Transverse colon (tissue), 4 donors: ENCODE results near the gene NFKBIZ. TPM values are rescaled to one million over a fixed set of nuclear protein-coding genes. Genes with fewer than 3 reads are reported as not detected.

Source experiments
- DNase-seq: peaks from one replicate; pipeline ENCODE4 v3.0.0-alpha.2; 2019
- H3K27ac ChIP-seq, 4 donors: fragments of 200-600 bp; sonication (generic); 2 replicates each; pipeline ENCODE4 v1.5.1; 2016 to 2018; ENCODE audit warnings: inconsistent platforms in 4 of 4
- H3K27me3 ChIP-seq: fragments of 200-600 bp; sonication (generic); 2 replicates; pipeline ENCODE4 v1.5.1; 2017; ENCODE audit warnings: inconsistent platforms
- H3K36me3 ChIP-seq, 4 donors: fragments of 200-600 bp; sonication (generic); 2 replicates each; pipeline ENCODE4 v1.5.1; 2017 to 2019; ENCODE audit warnings: inconsistent platforms in 4 of 4
- H3K4me1 ChIP-seq, 4 donors: fragments of 200-600 bp; sonication (generic); 2 replicates each; pipeline ENCODE4 v1.5.1; 2017 to 2020; ENCODE audit warnings: inconsistent platforms in 4 of 4
- H3K4me3 ChIP-seq, 4 donors: fragments of 200-600 bp; sonication (generic); 1 replicate in 1 of 4; 2 replicates in 3 of 4; pipeline versions ENCODE4 v1.5.1 to v1.6.1; 2017 to 2019; ENCODE audit warnings: inconsistent platforms in 4 of 4
- H3K9me3 ChIP-seq, 2 donors: fragments of 200-600 bp; sonication (generic); 2 replicates each; pipeline ENCODE4 v1.5.1; 2017 to 2019; ENCODE audit warnings: inconsistent platforms in 2 of 2
- EP300 ChIP-seq: sonication (generic); formaldehyde crosslinking; IDR thresholded peaks from one replicate; pipeline ENCODE4 v1.6.1; 2017; ENCODE audit warnings: antibody characterized with exemption, low read depth
- POLR2A ChIP-seq: fragments of 450-650 bp; IDR thresholded peaks from one replicate; pipeline ENCODE4 v1.6.1; 2016; ENCODE audit warnings: antibody characterized with exemption, mild to moderate bottlenecking, moderate library complexity
- POLR2AphosphoS5 ChIP-seq, 3 donors: sonication (generic); formaldehyde crosslinking; IDR thresholded peaks; one replicate each; pipeline ENCODE4 v1.6.1; 2016; ENCODE audit warnings: antibody characterized with exemption in 3 of 3
- WGBS, 2 donors: methylation state at CpG; one replicate each; pipeline ENCODE4 v1.1.5; 2018; ENCODE audit warnings: low coverage in 1 of 2; 5-methylcytosine and 5-hydroxymethylcytosine counted together
- in situ Hi-C, 4 donors: fragments of 200-750 bp; cut with MboI; loops; one replicate each; pipeline versions ENCODE4 v1.15.0 to v1.15.1; 2017; ENCODE audit warnings: low sequenced_read_pairs in 3 of 4, low pct_ligation_motif_present in 1 of 4, low pct_unique_long_range_greater_than_20kb in 1 of 4
- intact Hi-C: fragments of 100-400 bp; cut with DNase I; formaldehyde crosslinking; loops from one replicate; pipeline ENCODE4 v1.15.1; 2023; ENCODE audit warnings: low total_unique reads
- total RNA-seq, 4 donors: library from RNA; depleted of rRNA; stranded (reverse); fragments of >200 nt; gene quantifications; one replicate each; pipeline ENCODE4 v1.1.0, GENCODE V29; 2016
- TF ChIP-seq, protein P1 (sequence below), 5 experiments: fragments of 200-600 bp in 3 of 5; fragments of 450-650 bp in 2 of 5; sonication (generic) in 3 of 5; IDR thresholded peaks; 1 replicate in 2 of 5; 2 replicates in 3 of 5; pipeline ENCODE4 v1.5.1; 2016 to 2017; ENCODE audit warnings: antibody characterized with exemption in 5 of 5, inconsistent platforms in 3 of 5, mild to moderate bottlenecking in 2 of 5, moderate library complexity in 1 of 5

Gene NFKBIZ
- total RNA-seq, 4 donors from 2014 or later, result 92.4 to 333 (median 176) TPM

DNA sequence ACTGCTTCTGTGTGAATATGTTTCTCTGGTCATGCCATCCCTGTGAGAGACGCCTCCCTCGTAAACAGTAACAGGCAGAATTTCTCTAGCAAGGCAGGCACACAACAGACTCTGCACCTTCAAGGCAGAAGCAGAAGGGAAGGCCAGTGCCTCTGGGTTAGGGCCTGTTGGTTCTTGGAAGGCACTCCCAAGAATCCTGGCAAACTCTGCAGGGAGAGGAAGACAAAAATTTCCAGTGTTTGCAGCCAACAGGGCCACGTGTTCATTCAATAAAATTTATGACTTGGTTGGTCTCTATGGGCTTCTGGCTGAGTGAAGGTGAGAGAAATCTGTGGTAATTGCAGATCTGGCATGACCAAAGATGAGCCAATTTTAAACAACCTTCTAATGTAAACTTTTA lies 39.3 kb downstream of the NFKBIZ start:
- H3K4me3 ChIP-seq, result no peak overlapping the region
- in situ Hi-C loops, result no loop called here
- WGBS, 2 donors, result 37% methylated on average over 2 to 3 of the region's 3 CpGs
- H3K36me3 ChIP-seq, result no peaks in the 10 kb centered on the region
- TF ChIP-seq EP300 (no peak), POLR2A (no peak), POLR2AphosphoS5 (IDR thresholded peaks at IDR 0.05) (no peak)
- TF ChIP-seq, protein P1, sequence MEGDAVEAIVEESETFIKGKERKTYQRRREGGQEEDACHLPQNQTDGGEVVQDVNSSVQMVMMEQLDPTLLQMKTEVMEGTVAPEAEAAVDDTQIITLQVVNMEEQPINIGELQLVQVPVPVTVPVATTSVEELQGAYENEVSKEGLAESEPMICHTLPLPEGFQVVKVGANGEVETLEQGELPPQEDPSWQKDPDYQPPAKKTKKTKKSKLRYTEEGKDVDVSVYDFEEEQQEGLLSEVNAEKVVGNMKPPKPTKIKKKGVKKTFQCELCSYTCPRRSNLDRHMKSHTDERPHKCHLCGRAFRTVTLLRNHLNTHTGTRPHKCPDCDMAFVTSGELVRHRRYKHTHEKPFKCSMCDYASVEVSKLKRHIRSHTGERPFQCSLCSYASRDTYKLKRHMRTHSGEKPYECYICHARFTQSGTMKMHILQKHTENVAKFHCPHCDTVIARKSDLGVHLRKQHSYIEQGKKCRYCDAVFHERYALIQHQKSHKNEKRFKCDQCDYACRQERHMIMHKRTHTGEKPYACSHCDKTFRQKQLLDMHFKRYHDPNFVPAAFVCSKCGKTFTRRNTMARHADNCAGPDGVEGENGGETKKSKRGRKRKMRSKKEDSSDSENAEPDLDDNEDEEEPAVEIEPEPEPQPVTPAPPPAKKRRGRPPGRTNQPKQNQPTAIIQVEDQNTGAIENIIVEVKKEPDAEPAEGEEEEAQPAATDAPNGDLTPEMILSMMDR (IDR thresholded peaks at IDR 0.05), result no peak
- H3K27ac ChIP-seq, result peak overlapping the region; percentile 15 to 57 (median 44)
- intact Hi-C loops, result no loop called here
- H3K27me3 ChIP-seq, result no peaks in the 10 kb centered on the region
- H3K9me3 ChIP-seq, result no peaks in the 10 kb centered on the region
- peaks cover 0 to 18% (median 11%) of the 10 kb centered on the region in 4 donors for H3K4me1 ChIP-seq
- peak; percentile 63 for DNase-seq

DNA sequence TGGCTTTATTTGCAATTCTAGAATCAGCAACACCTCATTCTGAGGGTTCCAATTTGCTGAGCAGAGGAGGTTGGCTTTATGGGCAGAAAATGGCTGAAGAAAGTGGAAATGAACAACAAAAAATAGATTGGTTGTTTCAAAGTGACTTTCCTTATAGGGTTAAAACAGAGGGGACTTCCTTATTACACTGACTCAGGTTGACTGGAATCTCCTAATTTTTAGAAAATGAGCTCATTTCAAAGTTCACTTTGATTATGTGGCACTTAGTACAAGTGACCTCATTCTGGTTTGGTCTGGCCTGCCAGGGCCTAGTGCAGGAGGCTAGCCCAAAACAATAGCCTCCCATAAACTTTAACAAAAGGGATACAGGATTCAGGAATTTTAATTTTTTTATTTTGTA lies 41.4 kb downstream of the NFKBIZ start:
- Histone ChIP-seq H3K27me3 (no peaks in the 10 kb centered on the region), H3K4me3 (no peak overlapping the region), H3K27ac (no peak overlapping the region), H3K36me3 (no peaks in the 10 kb centered on the region), H3K4me1 (peaks cover 0 to 18% (median 11%) of the 10 kb centered on the region in 4 donors), H3K9me3 (no peaks in the 10 kb centered on the region)
- in situ Hi-C loops, result no loop called here
- TF ChIP-seq, protein P1 (IDR thresholded peaks at IDR 0.05), result no peak
- no peak for TF ChIP-seq POLR2AphosphoS5 (IDR thresholded peaks at IDR 0.05)
- TF ChIP-seq EP300, result no peak
- no peak for TF ChIP-seq POLR2A
- no peak for DNase-seq
- intact Hi-C loops, result no loop called here

DNA sequence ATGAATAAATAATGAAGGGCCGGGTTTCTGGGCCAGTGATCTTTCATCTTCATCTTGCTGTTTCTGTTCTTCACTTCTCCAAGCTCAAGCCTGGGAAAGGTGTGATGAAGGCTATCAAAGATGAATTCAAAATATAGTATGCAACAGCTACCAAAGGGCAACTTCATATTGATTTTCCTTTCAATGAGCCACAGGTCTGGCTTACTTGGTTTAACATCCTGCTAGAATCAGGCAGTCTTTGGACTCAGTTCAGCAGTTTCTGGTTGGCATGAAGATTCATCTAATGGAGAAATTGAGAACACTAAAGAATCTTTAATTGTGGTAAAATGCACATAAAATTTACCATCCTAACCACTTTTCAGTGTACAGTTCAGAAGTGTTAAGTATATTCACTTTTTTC lies 43.3 kb downstream of the NFKBIZ start:
- no peak overlapping the region for H3K4me3 ChIP-seq
- H3K4me1 ChIP-seq, result peaks cover 0 to 18% (median 11%) of the 10 kb centered on the region in 4 donors
- intact Hi-C loops, result no loop called here
- TF ChIP-seq POLR2AphosphoS5 (IDR thresholded peaks at IDR 0.05) (no peak), EP300 (no peak), POLR2A (no peak)
- TF ChIP-seq, protein P1 (IDR thresholded peaks at IDR 0.05), result no peak
- WGBS, 2 donors, result 74% methylated on average over 1 of the region's 1 CpG; no CpG with 5 or more reads in 1 of the 2 donors
- no peaks in the 10 kb centered on the region for H3K9me3 ChIP-seq
- no peaks in the 10 kb centered on the region for H3K27me3 ChIP-seq
- in situ Hi-C loops, result no loop called here
- no peak overlapping the region for H3K27ac ChIP-seq
- DNase-seq, result no peak
- H3K36me3 ChIP-seq, result no peaks in the 10 kb centered on the region

DNA sequence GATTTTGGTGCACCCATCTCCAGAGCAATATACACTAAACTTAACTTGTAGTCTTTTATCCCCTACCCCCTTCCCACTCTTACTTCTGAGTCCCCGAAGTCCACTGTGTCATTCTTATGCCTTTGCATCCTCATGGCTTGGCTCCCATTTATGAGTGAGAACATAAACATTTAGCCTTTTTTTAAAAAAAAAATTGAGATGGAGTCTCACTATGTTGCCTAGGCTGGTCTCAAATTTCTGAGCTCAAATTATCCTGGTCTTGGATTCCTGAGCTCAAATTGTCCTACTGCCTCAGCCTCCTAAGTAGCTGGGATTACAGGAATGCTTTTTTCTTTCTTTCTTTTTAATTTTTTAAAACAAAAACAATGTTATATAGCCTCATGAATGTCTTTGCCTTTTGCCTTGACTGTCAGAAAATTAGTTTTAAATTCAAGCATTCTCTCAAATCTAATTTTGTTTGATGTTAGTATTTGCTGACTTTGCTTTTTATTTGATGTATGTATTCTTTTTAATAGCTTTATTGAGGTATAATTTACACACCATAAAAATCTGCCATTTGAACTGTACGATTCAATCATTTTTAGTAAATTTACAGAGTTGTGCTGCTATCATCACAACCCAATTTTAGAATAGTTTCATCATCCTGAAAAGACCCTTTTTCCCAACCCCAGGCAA lies 46.9 kb downstream of the NFKBIZ start:
- intact Hi-C loops, result no loop called here
- 75 to 81% methylated on average over 2 of the region's 2 CpGs for WGBS, 2 donors
- TF ChIP-seq, protein P1 (IDR thresholded peaks at IDR 0.05), result no peak
- TF ChIP-seq POLR2A (no peak), POLR2AphosphoS5 (IDR thresholded peaks at IDR 0.05) (no peak), EP300 (no peak)
- Histone ChIP-seq H3K9me3 (no peaks in the 10 kb centered on the region), H3K36me3 (no peaks in the 10 kb centered on the region), H3K4me3 (no peak overlapping the region), H3K4me1 (no peaks in the 10 kb centered on the region), H3K27me3 (no peaks in the 10 kb centered on the region), H3K27ac (no peak overlapping the region)
- in situ Hi-C loops, result no loop called here
- DNase-seq, result no peak
